C4-2B (cell line): ENCODE measurements around the gene ABCC2.
A peak's percentile ranks its signal among the peaks of the same experiment; 100 is the strongest.
"Not testable (repeated sequence)": the region's sequence is repeated elsewhere in the genome, so short reads cannot be mapped to it uniquely, and the experiment has no call there.

Source experiments
- H3K27ac ChIP-seq: fragments of 450-650 bp; 2 replicates; pipeline ENCODE4 v1.5.1; 2017
- ZFX ChIP-seq: fragments of 450-650 bp; IDR thresholded peaks from 2 replicates; pipeline ENCODE4 v1.6.1; 2017
- TF ChIP-seq, protein P1 (sequence below): fragments of 450-650 bp; conservative IDR thresholded peaks from 2 replicates; pipeline ENCODE4 v1.5.1; 2017; ENCODE audit warnings: mild to moderate bottlenecking

The ABCC2 gene

GRCh38 chr10:99782447-99783286 lies at the start of gene ABCC2:
TSS of gene ABCC2 (plus strand) at chr10:99782640. CDS start at chr10:99782845, 205 bp downstream.
- no peak within 1 kb of the TSS for H3K27ac ChIP-seq
- TF ChIP-seq, protein P1, sequence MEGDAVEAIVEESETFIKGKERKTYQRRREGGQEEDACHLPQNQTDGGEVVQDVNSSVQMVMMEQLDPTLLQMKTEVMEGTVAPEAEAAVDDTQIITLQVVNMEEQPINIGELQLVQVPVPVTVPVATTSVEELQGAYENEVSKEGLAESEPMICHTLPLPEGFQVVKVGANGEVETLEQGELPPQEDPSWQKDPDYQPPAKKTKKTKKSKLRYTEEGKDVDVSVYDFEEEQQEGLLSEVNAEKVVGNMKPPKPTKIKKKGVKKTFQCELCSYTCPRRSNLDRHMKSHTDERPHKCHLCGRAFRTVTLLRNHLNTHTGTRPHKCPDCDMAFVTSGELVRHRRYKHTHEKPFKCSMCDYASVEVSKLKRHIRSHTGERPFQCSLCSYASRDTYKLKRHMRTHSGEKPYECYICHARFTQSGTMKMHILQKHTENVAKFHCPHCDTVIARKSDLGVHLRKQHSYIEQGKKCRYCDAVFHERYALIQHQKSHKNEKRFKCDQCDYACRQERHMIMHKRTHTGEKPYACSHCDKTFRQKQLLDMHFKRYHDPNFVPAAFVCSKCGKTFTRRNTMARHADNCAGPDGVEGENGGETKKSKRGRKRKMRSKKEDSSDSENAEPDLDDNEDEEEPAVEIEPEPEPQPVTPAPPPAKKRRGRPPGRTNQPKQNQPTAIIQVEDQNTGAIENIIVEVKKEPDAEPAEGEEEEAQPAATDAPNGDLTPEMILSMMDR, result no peak
- no peak for TF ChIP-seq ZFX

DNA sequence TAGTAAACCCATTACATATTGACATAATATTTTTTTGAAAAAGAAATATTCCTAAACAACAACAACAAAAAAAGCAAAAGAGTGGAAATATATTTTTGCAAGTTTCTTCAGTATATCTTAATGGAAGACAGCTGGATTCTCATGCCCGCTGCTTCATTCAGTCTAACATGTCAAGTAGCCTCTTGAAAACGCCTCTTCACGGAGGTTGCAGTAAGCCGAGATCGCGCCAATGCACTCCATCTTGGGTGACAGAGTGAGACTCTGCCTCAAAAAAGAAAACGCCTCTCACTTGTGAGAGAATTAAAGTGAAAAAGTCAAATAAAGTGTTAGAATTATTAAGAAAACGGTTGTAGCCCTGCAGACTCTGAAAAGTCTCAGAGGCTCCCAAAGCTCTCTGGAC lies 49.1 kb upstream of the ABCC2 start:
- peak overlapping the region; percentile 82 for H3K27ac ChIP-seq
- TF ChIP-seq ZFX, result no peak
- TF ChIP-seq, protein P1, result no peak

DNA sequence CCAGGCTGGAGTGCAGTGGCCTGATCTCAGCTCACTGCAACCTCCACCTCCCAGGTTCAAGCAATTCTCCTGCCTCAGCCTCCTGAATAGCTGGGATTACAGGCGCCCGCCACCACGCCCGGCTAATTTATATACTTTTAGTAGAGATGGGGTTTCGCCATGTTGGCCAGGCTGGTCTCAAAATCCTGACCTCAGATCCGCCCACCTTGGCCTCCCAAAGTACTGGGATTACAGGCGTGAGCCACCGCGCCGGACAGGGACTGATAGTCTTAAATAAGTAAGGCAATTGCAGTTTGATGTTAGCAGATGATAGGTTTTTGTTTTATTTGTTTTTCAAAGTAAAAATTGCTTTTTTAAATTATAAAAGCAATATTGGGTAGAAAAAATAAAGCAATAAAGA lies 48.3 kb upstream of the ABCC2 start:
- H3K27ac ChIP-seq, result not testable (repeated sequence)

DNA sequence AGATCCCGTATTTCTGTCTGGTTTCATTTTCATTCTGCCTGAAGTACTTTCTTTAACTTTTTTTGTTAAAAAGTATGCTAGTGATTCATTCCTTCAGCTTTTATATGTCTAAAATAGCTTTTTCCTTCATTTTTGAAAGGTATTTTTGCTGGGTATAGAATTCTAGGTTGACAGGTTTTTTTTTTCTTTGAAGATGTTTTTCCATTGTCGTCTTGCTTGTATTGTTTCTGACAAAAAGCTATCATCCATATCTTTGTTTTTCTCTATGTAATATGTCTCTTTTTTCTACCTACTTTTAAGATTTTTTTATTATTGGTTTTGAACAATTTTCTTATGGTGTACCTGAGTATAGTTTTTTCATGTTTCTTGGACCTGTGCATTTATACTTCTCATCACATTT lies 42.2 kb upstream of the ABCC2 start:
- no peak overlapping the region for H3K27ac ChIP-seq
- no peak for TF ChIP-seq ZFX
- TF ChIP-seq, protein P1, result no peak

DNA sequence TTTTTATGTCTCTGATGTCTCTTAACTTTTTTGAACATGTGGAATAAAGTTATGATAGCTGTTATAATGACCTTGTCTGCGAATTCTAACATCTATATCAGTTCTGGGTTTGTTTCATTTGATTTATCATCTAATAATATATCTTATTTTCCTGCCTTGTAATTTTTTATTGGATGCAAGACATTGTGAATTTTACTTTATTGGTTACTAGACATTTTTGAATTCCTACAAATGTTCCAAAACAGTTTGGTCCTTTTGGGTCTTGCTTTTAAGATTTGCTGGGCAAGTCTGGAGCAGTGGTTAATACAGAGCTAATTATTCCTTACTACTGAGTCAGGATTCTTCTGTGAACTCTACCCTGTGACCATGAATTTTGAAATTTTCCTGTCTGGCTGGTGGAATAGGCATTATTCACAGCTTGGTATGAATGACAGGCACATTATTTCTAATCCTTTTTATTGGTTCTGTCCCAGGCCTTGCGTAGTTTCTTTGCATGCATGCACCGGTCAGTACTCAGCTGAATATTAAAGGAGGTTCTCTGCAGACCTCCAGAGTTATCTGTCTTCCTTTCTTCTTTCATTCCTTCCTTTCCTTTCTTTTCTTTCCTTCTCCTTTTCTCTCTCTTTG lies 41.4 kb upstream of the ABCC2 start:
- TF ChIP-seq, protein P1, result no peak
- TF ChIP-seq ZFX, result no peak
- H3K27ac ChIP-seq, result no peak overlapping the region

DNA sequence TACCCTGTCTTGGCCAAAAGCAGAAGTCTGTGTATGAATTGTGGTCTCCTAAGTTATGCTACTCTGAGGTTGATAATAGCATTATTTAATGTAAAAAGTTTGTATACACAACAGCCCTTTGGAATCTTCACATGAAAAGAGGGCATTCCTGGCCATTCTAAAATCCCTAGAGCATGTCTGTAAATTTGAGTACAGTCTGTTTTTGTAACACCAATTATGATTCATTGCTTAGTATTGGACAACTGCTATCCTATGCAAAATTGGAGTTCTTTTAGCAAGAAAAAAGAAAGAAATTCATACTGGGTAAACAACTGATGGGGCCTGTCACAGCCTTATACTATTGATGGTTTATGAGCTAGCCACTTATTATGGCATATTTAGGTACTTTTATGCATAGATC lies 40.2 kb upstream of the ABCC2 start:
- no peak for TF ChIP-seq ZFX
- TF ChIP-seq, protein P1, result no peak
- no peak overlapping the region for H3K27ac ChIP-seq

- no peak for TF ChIP-seq ZFX
- TF ChIP-seq, protein P1, result no peak
- no peak overlapping the region for H3K27ac ChIP-seq
Observed at GRCh38 chr10:99742701-99743100, 39.7 kb upstream of the ABCC2 start.

- TF ChIP-seq ZFX, result no peak
- TF ChIP-seq, protein P1, result no peak
- H3K27ac ChIP-seq, result no peak overlapping the region
Observed at GRCh38 chr10:99743841-99744240, 38.6 kb upstream of the ABCC2 start.

GRCh38 chr10:99746166-99746565 lies 36.3 kb upstream of the ABCC2 start:
- not testable (repeated sequence) for H3K27ac ChIP-seq
